SK-N-SH (cell line): Measurements from ENCODE around the gene STRN. TPM values are rescaled to one million over a fixed set of nuclear protein-coding genes. Genes with fewer than 3 reads are reported as not detected.
A peak's percentile ranks its signal among the peaks of the same experiment; 100 is the strongest.

Source experiments
- CTCF ChIA-PET: fragments of 300-600, 350-600 bp; formaldehyde crosslinking; extraction: SDS; loops from one replicate; lab custom pipeline; 2021; lab: Yijun Ruan, JAX
- POLR2A ChIA-PET: fragments of 350-600 bp; sonication (Branson Sonifier 250); formaldehyde crosslinking; extraction: SDS; loops from one replicate; lab custom pipeline; 2020; ENCODE audit warnings: antibody characterized with exemption, inconsistent platforms; lab: Yijun Ruan, JAX
- DNase-seq: peaks from one replicate; pipeline ENCODE4 v3.0.0; 2012
- H2AFZ ChIP-seq: fragments of 200-600 bp; sonication (generic); 2 replicates; pipeline ENCODE4 v1.8.1; 2016; ENCODE audit warnings: antibody characterized with exemption, mild to moderate bottlenecking, low read depth
- H3F3A ChIP-seq: fragments of 200-600 bp; sonication (generic); replicated peaks from 2 replicates; pipeline ENCODE3; 2016; ENCODE audit warnings: antibody characterized with exemption, mild to moderate bottlenecking; ENCODE audit not compliant: insufficient read depth
- H3K27ac ChIP-seq, 2 experiments: fragments of 200-500 bp in 1 of 2; fragments of 200-600 bp in 1 of 2; sonication (Bioruptor generic) in 1 of 2; sonication (generic), shearing (Covaris generic) in 1 of 2; 2 replicates each; pipeline versions ENCODE4 v1.5.1 to v1.6.1; 2014 to 2016; ENCODE audit warnings: low read depth in 2 of 2, inconsistent platforms in 1 of 2, low read length in 1 of 2, mild to moderate bottlenecking in 1 of 2, mixed read lengths in 1 of 2
- H3K27me3 ChIP-seq: fragments of 200-600 bp; sonication (generic), shearing (Covaris generic); 2 replicates; pipeline ENCODE4 v1.6.1; 2016; ENCODE audit warnings: mixed run types; ENCODE audit not compliant: insufficient read depth
- H3K36me3 ChIP-seq, 2 experiments: fragments of 200-500 bp in 1 of 2; fragments of 200-600 bp in 1 of 2; sonication (Bioruptor generic) in 1 of 2; sonication (generic) in 1 of 2; replicated peaks in 1 of 2; 2 replicates each; pipeline versions ENCODE3 to v1.5.1; 2014 to 2016; ENCODE audit warnings: low read length in 1 of 2, mild to moderate bottlenecking in 1 of 2; ENCODE audit not compliant: insufficient read depth in 2 of 2, control insufficient read depth in 1 of 2
- H3K4me1 ChIP-seq, 2 experiments: fragments of 200-500 bp in 1 of 2; fragments of 200-600 bp in 1 of 2; sonication (Bioruptor generic) in 1 of 2; sonication (generic), shearing (Covaris generic) in 1 of 2; 2 replicates each; pipeline versions ENCODE4 v1.5.1 to v1.6.1; 2014 to 2016; ENCODE audit warnings: low read depth in 1 of 2, low read length in 1 of 2, mixed run types in 1 of 2; ENCODE audit not compliant: insufficient read depth in 2 of 2, control insufficient read depth in 1 of 2
- H3K4me2 ChIP-seq: fragments of 200-600 bp; sonication (generic), shearing (Covaris generic); 2 replicates; pipeline ENCODE4 v1.6.1; 2017; ENCODE audit warnings: mixed run types
- H3K4me3 ChIP-seq, 2 experiments: fragments of 200-500 bp in 1 of 2; fragments of 200-600 bp in 1 of 2; sonication (Bioruptor generic) in 1 of 2; sonication (generic), shearing (Covaris generic) in 1 of 2; 2 replicates each; pipeline versions ENCODE4 v1.5.1 to v1.8.1; 2014 to 2016; ENCODE audit warnings: low read depth in 2 of 2, inconsistent platforms in 1 of 2, low read length in 1 of 2, mild to moderate bottlenecking in 1 of 2, mixed read lengths in 1 of 2, moderate library complexity in 1 of 2
- H3K79me2 ChIP-seq: fragments of 200-600 bp; sonication (generic); 2 replicates; pipeline ENCODE4 v1.8.1; 2017; ENCODE audit warnings: mild to moderate bottlenecking; ENCODE audit not compliant: insufficient read depth
- H3K9ac ChIP-seq: fragments of 200-600 bp; sonication (generic); 2 replicates; pipeline ENCODE4 v1.6.1; 2017; ENCODE audit warnings: mixed run types
- H3K9me2 ChIP-seq: fragments of 200-600 bp; sonication (generic); 2 replicates; pipeline ENCODE4 v1.6.1; 2017; ENCODE audit warnings: mixed run types
- H3K9me3 ChIP-seq: fragments of 200-600 bp; sonication (generic); 2 replicates; pipeline ENCODE4 v1.6.1; 2017; ENCODE audit warnings: mixed run types, mild to moderate bottlenecking, moderate library complexity
- H4K20me1 ChIP-seq: fragments of 200-600 bp; sonication (generic); 2 replicates; pipeline ENCODE4 v1.6.1; 2017; ENCODE audit warnings: mild to moderate bottlenecking, mixed run types; ENCODE audit not compliant: insufficient read depth
- CTCF ChIP-seq: fragments of 200-600 bp; sonication (generic); IDR thresholded peaks from 2 replicates; pipeline ENCODE4 v1.6.1; 2017; ENCODE audit warnings: antibody characterized with exemption, mild to moderate bottlenecking, moderate library complexity
- ELF1 ChIP-seq: IDR thresholded peaks from 2 replicates; pipeline ENCODE4 v1.4.0; 2012
- EP300 ChIP-seq, 2 experiments: IDR thresholded peaks; 2 replicates each; pipeline versions ENCODE4 v1.4.0 to v1.6.1; 2012; ENCODE audit warnings: borderline replicate concordance in 1 of 2, low read depth in 1 of 2, low read length in 1 of 2
- FOXJ3 ChIP-seq: sonication (generic); formaldehyde crosslinking; IDR thresholded peaks from 2 replicates; pipeline ENCODE4 v1.5.1; 2020; ENCODE audit warnings: mild to moderate bottlenecking, missing genetic modification reagents
- JUND ChIP-seq: IDR thresholded peaks from 2 replicates; pipeline ENCODE4 v1.4.0; 2012
- MEF2A ChIP-seq: IDR thresholded peaks from 2 replicates; pipeline ENCODE4 v1.4.0; 2012; ENCODE audit warnings: low read depth, borderline replicate concordance
- NRF1 ChIP-seq: IDR thresholded peaks from 2 replicates; pipeline ENCODE4 v1.6.1; 2012; ENCODE audit warnings: low read depth, mild to moderate bottlenecking, low read length
- PBX3 ChIP-seq: IDR thresholded peaks from 2 replicates; pipeline ENCODE4; 2012
- RAD21 ChIP-seq: IDR thresholded peaks from 2 replicates; pipeline ENCODE4 v1.6.1; 2012; ENCODE audit warnings: mild to moderate bottlenecking, low read length
- RCOR1 ChIP-seq: fragments of 150-350 bp; IDR thresholded peaks from 2 replicates; pipeline ENCODE4 v1.6.1; 2017; ENCODE audit warnings: antibody characterized with exemption, low read length
- SIN3A ChIP-seq: IDR thresholded peaks from 2 replicates; pipeline ENCODE4 v1.6.1; 2012; ENCODE audit warnings: low read depth, mild to moderate bottlenecking, low read length, moderate library complexity, borderline replicate concordance
- SMC3 ChIP-seq: IDR thresholded peaks from 2 replicates; pipeline ENCODE4 v1.6.1; 2012; ENCODE audit warnings: low read depth, low read length, improper control_type of control experiment
- TAF1 ChIP-seq: IDR thresholded peaks from 2 replicates; pipeline ENCODE4 v1.6.1; 2012; ENCODE audit warnings: low read depth, mild to moderate bottlenecking, low read length, moderate library complexity, borderline replicate concordance
- TCF12 ChIP-seq: IDR thresholded peaks from 2 replicates; pipeline ENCODE4 v1.4.0; 2012
- WGBS: methylation state at CpG from one replicate; pipeline ENCODE4 v1.1.6; 2017; ENCODE audit warnings: low lambda C conversion rate; 5-methylcytosine and 5-hydroxymethylcytosine counted together
- polyA plus RNA-seq, 3 experiments: library from polyadenylated mRNA; depleted of rRNA; stranded (reverse); fragments of >200 nt; gene quantifications; 2 replicates each; pipeline ENCODE4 v1.2.3, GENCODE V29; 2012

STRN gene
- polyA plus RNA-seq, 1 of the 3 experiments (the other 2 are of a cell fraction): 4.8 TPM

- TF ChIP-seq CTCF: peak; percentile 54
- no peak for TF ChIP-seq RCOR1
- no peak for TF ChIP-seq PBX3
- TF ChIP-seq SIN3A: no peak
- TF ChIP-seq SMC3: peak; percentile 42; the same call in 1 of the 2 replicates
- TF ChIP-seq FOXJ3: no peak
- TF ChIP-seq NRF1: no peak
- peak; percentile 73 for TF ChIP-seq RAD21
- TF ChIP-seq ELF1: no peak
- peaks cover 5% of the 10 kb centered on the region for H3F3A ChIP-seq
- WGBS: 83% methylated on average over 8 of the region's 8 CpGs
- H2AFZ ChIP-seq: no peak overlapping the region
- peak overlapping the region in 1 of 2 experiments; percentile 26; a peak in 1 of 4 replicates for H3K27ac ChIP-seq
- no peaks in the 10 kb centered on the region for H3K79me2 ChIP-seq
- peaks cover 0 to 5% of the 10 kb centered on the region in 2 experiments; a peak in 1 of 4 replicates for H3K4me1 ChIP-seq
- H3K36me3 ChIP-seq: peaks cover 66 to 76% of the 10 kb centered on the region in 2 experiments
- no peaks in the 10 kb centered on the region for H3K27me3 ChIP-seq
- ChIA-PET CTCF (interaction anchor here (0.7 to 2.6 kb wide), 9 partner anchors 15 to 225 kb away, joined by 3 to 8 read pairs (median 3); partner anchors contain the start of gene STRN), POLR2A (no interaction called here)
- peak; percentile 36 for DNase-seq
- no peak overlapping the region for H3K4me2 ChIP-seq
- H3K4me3 ChIP-seq: no peak overlapping the region
- H4K20me1 ChIP-seq: no peaks in the 10 kb centered on the region
- no peaks in the 10 kb centered on the region for H3K9me2 ChIP-seq
- H3K9me3 ChIP-seq: no peaks in the 10 kb centered on the region
- no peak overlapping the region for H3K9ac ChIP-seq
Measured at GRCh38 chr2:37005118-37005868, 39.0 kb upstream of the STRN start.

- Histone ChIP-seq H3K79me2 (no peaks in the 10 kb centered on the region), H3K36me3 (peaks cover 63 to 74% of the 10 kb centered on the region in 2 experiments), H3K9me2 (no peaks in the 10 kb centered on the region), H2AFZ (no peak overlapping the region), H3K9ac (no peak overlapping the region), H3K27ac (no peak overlapping the region), H3K4me3 (no peak overlapping the region), H3F3A (peaks cover 5% of the 10 kb centered on the region), H3K27me3 (no peaks in the 10 kb centered on the region), H3K4me1 (peaks cover 0 to 5% of the 10 kb centered on the region in 2 experiments; a peak in 1 of 4 replicates), H4K20me1 (no peaks in the 10 kb centered on the region), H3K4me2 (no peak overlapping the region), H3K9me3 (no peaks in the 10 kb centered on the region)
- no peak for DNase-seq
- WGBS: 75% methylated on average over 2 of the region's 2 CpGs
- TF ChIP-seq CTCF: no peak
- TF ChIP-seq JUND: no peak
- TF ChIP-seq MEF2A: no peak
- no peak for TF ChIP-seq SIN3A
- no peak for TF ChIP-seq EP300 (IDR thresholded peaks at IDR 0.05; ENCODE audit: borderline replicate concordance in 1 of 2, low read depth in 1 of 2, low read length in 1 of 2)
- TF ChIP-seq TAF1: no peak
- TF ChIP-seq ELF1: no peak
- no peak for TF ChIP-seq TCF12
- no peak for TF ChIP-seq NRF1
- ChIA-PET CTCF (no interaction called here), POLR2A (no interaction called here)
Measured at GRCh38 chr2:37000988-37001556, 34.7 kb upstream of the STRN start.
